Kidney epithelial cell (primary cell): Measurements from ENCODE around the gene KMT5C. TPM values are rescaled to one million over a fixed set of nuclear protein-coding genes. Genes with fewer than 3 reads are reported as not detected.

Source experiments
- DNase-seq: peaks from one replicate; pipeline ENCODE4 v3.0.0-alpha.2; 2010; ENCODE audit warnings: low read depth
- H3K27me3 ChIP-seq: 2 replicates; pipeline ENCODE4 v1.6.0; 2011; ENCODE audit warnings: low read length; ENCODE audit not compliant: control insufficient read depth, insufficient read depth
- H3K36me3 ChIP-seq: 2 replicates; pipeline ENCODE4 v1.5.1; 2011; ENCODE audit warnings: low read length; ENCODE audit not compliant: control insufficient read depth, insufficient read depth
- H3K4me3 ChIP-seq: 2 replicates; pipeline ENCODE4 v1.5.1; 2011; ENCODE audit warnings: low read depth, mild to moderate bottlenecking, control low read depth, low read length
- CTCF ChIP-seq: IDR thresholded peaks from 2 replicates; pipeline ENCODE4 v1.5.1; 2011; ENCODE audit warnings: mild to moderate bottlenecking, moderate library complexity, low read length, control low read depth, inconsistent platforms; ENCODE audit not compliant: insufficient read depth, poor library complexity, severe bottlenecking
- total RNA-seq: library from RNA; depleted of rRNA; stranded (reverse); fragments of >200 nt; gene quantifications from 2 replicates; pipeline ENCODE4 v1.2.3, GENCODE V29; 2015

Gene KMT5C
- total RNA-seq, 1 donor from 2014 or later = 11.9 TPM

- H3K27me3 ChIP-seq = no peaks in the 10 kb centered on the region
- DNase-seq = no peak
- no peak for TF ChIP-seq CTCF
- peak overlapping the region; percentile 42 for H3K4me3 ChIP-seq
- H3K36me3 ChIP-seq = peaks cover 3% of the 10 kb centered on the region
Observed at GRCh38 chr19:55302318-55302703, 37.4 kb upstream of the KMT5C start.

- Histone ChIP-seq H3K36me3 (peaks cover 3% of the 10 kb centered on the region), H3K27me3 (no peaks in the 10 kb centered on the region), H3K4me3 (no peak overlapping the region)
- DNase-seq = no peak
- TF ChIP-seq CTCF = no peak
Observed at GRCh38 chr19:55303477-55303876, 36.2 kb upstream of the KMT5C start.

GRCh38 chr19:55304279-55304978 lies 35.2 kb upstream of the KMT5C start:
- TF ChIP-seq CTCF = no peak

GRCh38 chr19:55304980-55305379 lies 34.7 kb upstream of the KMT5C start:
- peaks cover 3% of the 10 kb centered on the region for H3K36me3 ChIP-seq
- no peak overlapping the region for H3K4me3 ChIP-seq
- H3K27me3 ChIP-seq = no peaks in the 10 kb centered on the region
- no peak for DNase-seq
- no peak for TF ChIP-seq CTCF

More at GRCh38 chr19:55304279-55304978, 35.2 kb upstream of the KMT5C start:
- no peak for DNase-seq
- peaks cover 3% of the 10 kb centered on the region for H3K36me3 ChIP-seq
- H3K27me3 ChIP-seq = no peaks in the 10 kb centered on the region
- H3K4me3 ChIP-seq = no peak overlapping the region

GRCh38 chr19:55305491-55305890 lies 34.2 kb upstream of the KMT5C start:
- no peaks in the 10 kb centered on the region for H3K27me3 ChIP-seq
- peaks cover 3% of the 10 kb centered on the region for H3K36me3 ChIP-seq
- no peak overlapping the region for H3K4me3 ChIP-seq
- no peak for TF ChIP-seq CTCF
- DNase-seq = no peak
